Measurements from ENCODE around the gene EIPR1.

The EIPR1 gene

DNA sequence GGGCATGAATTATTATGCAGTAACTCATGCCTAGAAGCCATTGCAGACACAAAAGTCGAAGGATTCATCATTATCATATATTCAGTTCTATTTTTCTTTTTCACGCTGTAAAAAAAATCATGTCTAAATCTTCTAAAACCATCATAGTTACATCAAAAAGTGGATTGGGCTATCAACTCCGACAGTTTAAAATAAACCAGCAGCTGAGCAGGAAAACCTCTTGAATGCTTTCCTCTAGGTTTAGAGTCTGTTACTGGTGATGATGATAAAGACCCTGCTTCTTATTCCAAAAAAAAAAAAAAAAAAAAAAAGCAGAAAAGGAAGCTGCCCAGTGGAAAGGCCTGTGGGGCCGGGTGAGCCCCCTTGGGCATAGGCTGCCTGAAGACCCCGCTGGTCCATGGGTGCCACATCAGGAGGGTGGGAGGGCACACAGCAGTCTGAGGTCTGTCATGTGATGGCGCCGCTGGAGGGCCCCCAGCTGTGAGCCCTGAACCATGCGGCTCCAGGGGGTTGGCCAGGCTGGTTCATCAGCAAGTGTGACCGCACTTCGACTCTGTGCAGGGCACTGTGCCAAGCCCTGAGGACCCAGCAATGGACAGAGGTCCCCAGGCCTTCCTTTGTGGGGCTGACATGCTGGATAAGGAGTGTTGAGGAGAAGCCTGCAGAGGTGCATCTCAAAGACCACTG lies 199.6 kb downstream of the EIPR1 start:
- TF ChIP-seq, protein P1, sequence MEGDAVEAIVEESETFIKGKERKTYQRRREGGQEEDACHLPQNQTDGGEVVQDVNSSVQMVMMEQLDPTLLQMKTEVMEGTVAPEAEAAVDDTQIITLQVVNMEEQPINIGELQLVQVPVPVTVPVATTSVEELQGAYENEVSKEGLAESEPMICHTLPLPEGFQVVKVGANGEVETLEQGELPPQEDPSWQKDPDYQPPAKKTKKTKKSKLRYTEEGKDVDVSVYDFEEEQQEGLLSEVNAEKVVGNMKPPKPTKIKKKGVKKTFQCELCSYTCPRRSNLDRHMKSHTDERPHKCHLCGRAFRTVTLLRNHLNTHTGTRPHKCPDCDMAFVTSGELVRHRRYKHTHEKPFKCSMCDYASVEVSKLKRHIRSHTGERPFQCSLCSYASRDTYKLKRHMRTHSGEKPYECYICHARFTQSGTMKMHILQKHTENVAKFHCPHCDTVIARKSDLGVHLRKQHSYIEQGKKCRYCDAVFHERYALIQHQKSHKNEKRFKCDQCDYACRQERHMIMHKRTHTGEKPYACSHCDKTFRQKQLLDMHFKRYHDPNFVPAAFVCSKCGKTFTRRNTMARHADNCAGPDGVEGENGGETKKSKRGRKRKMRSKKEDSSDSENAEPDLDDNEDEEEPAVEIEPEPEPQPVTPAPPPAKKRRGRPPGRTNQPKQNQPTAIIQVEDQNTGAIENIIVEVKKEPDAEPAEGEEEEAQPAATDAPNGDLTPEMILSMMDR (IDR thresholded peaks at IDR 0.05; ENCODE audit: poor library complexity, severe bottlenecking) = no peak

DNA sequence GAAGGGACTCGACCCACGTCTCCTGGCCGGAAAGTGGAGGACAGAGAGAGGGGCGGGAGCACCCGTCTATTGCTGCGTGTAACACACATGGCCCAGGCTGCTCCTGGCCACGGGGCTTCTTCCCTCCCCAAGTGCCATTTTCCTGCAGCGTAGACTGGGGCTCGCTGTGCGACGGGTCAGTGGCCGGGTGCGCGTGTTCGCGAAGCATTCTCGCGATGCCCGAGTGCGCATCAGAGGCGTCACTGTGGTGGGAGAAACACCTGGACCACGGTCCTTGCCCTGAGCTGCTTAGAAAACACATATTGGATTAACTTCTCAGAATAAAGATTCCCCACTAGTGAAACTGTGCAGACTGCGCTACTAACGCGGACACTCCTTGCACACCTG lies 200.8 kb downstream of the EIPR1 start:
- H3K9me3 ChIP-seq (ENCODE audit: severe bottlenecking) = no peaks in the 10 kb centered on the region
- peaks cover 8% of the 10 kb centered on the region for H3K4me1 ChIP-seq (ENCODE audit: insufficient read depth, poor library complexity, severe bottlenecking)
- H3K27me3 ChIP-seq (ENCODE audit: insufficient read depth, poor library complexity, severe bottlenecking) = no peaks in the 10 kb centered on the region
- no peak for ATAC-seq (ENCODE audit: low read depth)
- no peak overlapping the region for H3K27ac ChIP-seq (ENCODE audit: poor library complexity, severe bottlenecking)
- TF ChIP-seq, protein P1 (IDR thresholded peaks at IDR 0.05; ENCODE audit: poor library complexity, severe bottlenecking) = no peak
- H3K36me3 ChIP-seq (ENCODE audit: low read depth) = no peaks in the 10 kb centered on the region
- no peak overlapping the region for H3K4me3 ChIP-seq (ENCODE audit: severe bottlenecking)
- DNase-seq (ENCODE audit: low spot score) = no peak

More for the DNA sequence above, 199.6 kb downstream of the EIPR1 start:
- H3K27me3 ChIP-seq (ENCODE audit: insufficient read depth, poor library complexity, severe bottlenecking) = no peaks in the 10 kb centered on the region
- no peak overlapping the region for H3K4me3 ChIP-seq (ENCODE audit: severe bottlenecking)
- no peak for DNase-seq (ENCODE audit: low spot score)
- no peak overlapping the region for H3K27ac ChIP-seq (ENCODE audit: poor library complexity, severe bottlenecking)
- no peak for ATAC-seq (ENCODE audit: low read depth)
- H3K4me1 ChIP-seq (ENCODE audit: insufficient read depth, poor library complexity, severe bottlenecking) = no peaks in the 10 kb centered on the region
- H3K36me3 ChIP-seq (ENCODE audit: low read depth) = no peaks in the 10 kb centered on the region
- no peaks in the 10 kb centered on the region for H3K9me3 ChIP-seq (ENCODE audit: severe bottlenecking)

DNA sequence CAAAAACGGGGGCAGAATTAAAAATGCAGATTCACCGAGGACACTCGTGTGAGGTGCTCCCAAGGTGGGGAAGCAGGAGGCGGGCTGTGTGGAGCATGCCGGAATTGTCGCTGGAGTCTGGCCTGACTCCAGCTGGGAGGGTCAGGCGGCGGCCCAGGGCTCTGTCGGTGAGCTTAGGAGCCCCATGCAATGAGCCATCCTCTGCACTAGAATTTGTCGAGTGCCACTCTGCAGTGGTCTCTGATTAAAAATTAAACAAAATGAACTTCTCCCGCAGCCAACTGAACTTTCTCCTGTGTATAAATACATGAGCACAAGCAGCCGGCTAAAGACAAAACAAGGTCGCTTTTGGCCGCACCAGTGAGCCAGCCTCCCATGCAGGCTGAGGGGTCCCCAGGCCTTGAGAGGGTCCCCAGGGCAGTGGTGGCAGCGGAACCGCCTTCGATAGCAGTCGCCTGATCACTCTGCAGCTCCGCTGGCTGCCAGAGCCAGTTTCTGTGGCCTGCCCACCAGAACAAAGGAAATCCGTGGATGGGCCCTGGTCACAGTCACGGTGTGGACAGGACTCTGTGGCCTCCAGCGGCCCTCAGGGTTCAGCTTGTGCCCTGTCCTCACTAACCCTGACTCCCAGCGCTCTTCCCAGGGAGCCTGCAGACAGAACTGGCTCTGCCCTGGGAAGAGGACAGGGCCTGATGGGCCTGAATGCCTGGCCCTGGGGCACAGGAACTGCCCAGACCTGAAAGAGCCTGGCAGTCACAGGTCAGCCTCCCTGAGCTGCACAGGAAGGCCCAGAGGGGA lies 201.3 kb downstream of the EIPR1 start:
- Histone ChIP-seq H3K4me1 (ENCODE audit: insufficient read depth, poor library complexity, severe bottlenecking) (peaks cover 8% of the 10 kb centered on the region), H3K27me3 (ENCODE audit: insufficient read depth, poor library complexity, severe bottlenecking) (no peaks in the 10 kb centered on the region), H3K36me3 (ENCODE audit: low read depth) (no peaks in the 10 kb centered on the region), H3K4me3 (ENCODE audit: severe bottlenecking) (no peak overlapping the region), H3K27ac (ENCODE audit: poor library complexity, severe bottlenecking) (no peak overlapping the region), H3K9me3 (ENCODE audit: severe bottlenecking) (no peaks in the 10 kb centered on the region)
- TF ChIP-seq, protein P1 (IDR thresholded peaks at IDR 0.05; ENCODE audit: poor library complexity, severe bottlenecking) = no peak
- DNase-seq (ENCODE audit: low spot score) (no peak), ATAC-seq (ENCODE audit: low read depth) (no peak)

DNA sequence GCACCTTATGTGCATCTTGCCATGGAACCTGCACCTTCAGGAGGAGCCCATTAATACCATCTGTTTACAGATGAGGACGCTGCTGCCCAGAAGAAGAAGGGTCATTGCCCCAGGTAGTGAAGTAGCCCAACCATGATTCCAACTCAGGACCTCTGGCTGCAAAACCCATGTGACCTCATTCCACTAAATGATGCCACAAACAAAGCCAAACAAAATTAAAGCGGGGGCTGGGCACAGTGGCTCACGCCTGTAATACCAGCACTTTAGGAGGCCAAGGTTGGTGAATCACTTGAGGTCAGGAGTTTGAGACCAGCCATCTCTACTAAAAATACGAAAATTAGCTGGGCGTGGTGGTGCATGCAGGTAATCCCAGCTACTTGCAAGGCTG lies 202.1 kb downstream of the EIPR1 start:
- peaks cover 8% of the 10 kb centered on the region for H3K4me1 ChIP-seq (ENCODE audit: insufficient read depth, poor library complexity, severe bottlenecking)
- no peaks in the 10 kb centered on the region for H3K9me3 ChIP-seq (ENCODE audit: severe bottlenecking)
- ATAC-seq (ENCODE audit: low read depth) = no peak
- H3K27me3 ChIP-seq (ENCODE audit: insufficient read depth, poor library complexity, severe bottlenecking) = no peaks in the 10 kb centered on the region
- no peaks in the 10 kb centered on the region for H3K36me3 ChIP-seq (ENCODE audit: low read depth)
- H3K4me3 ChIP-seq (ENCODE audit: severe bottlenecking) = no peak overlapping the region
- TF ChIP-seq, protein P1 (IDR thresholded peaks at IDR 0.05; ENCODE audit: poor library complexity, severe bottlenecking) = no peak
- DNase-seq (ENCODE audit: low spot score) = no peak
- no peak overlapping the region for H3K27ac ChIP-seq (ENCODE audit: poor library complexity, severe bottlenecking)

Measured in RWPE2 (cell line).